Endothelial cell (in vitro differentiated cells): ENCODE data around the gene SHLD2. TPM values are rescaled to one million over a fixed set of nuclear protein-coding genes. Genes with fewer than 3 reads are reported as not detected.
"Not testable (repeated sequence)": the region's sequence is repeated elsewhere in the genome, so short reads cannot be mapped to it uniquely, and the experiment has no call there.

Source experiments
- DNase-seq: peaks from one replicate; pipeline ENCODE4 v3.0.0; 2021; ENCODE audit warnings: low spot score
- H3K27ac Mint-ChIP-seq: one replicate; pipeline ENCODE4 v1.8.0; 2021; ENCODE audit warnings: mixed read lengths, inconsistent platforms; ENCODE audit not compliant: unreplicated experiment
- H3K27me3 Mint-ChIP-seq: one replicate; pipeline ENCODE4 v1.8.0; 2021; ENCODE audit warnings: mild to moderate bottlenecking, moderate library complexity, mixed read lengths, inconsistent platforms; ENCODE audit not compliant: unreplicated experiment
- H3K36me3 Mint-ChIP-seq: one replicate; pipeline ENCODE4 v1.8.0; 2021; ENCODE audit warnings: mild to moderate bottlenecking, low read depth, mixed read lengths, inconsistent platforms; ENCODE audit not compliant: unreplicated experiment
- H3K4me1 Mint-ChIP-seq: one replicate; pipeline ENCODE4 v1.8.0; 2021; ENCODE audit warnings: mild to moderate bottlenecking, mixed read lengths, inconsistent platforms; ENCODE audit not compliant: unreplicated experiment
- H3K4me3 Mint-ChIP-seq: one replicate; pipeline ENCODE4 v1.8.0; 2021; ENCODE audit warnings: mild to moderate bottlenecking, mixed read lengths, inconsistent platforms; ENCODE audit not compliant: unreplicated experiment
- H3K9me3 Mint-ChIP-seq: one replicate; pipeline ENCODE4 v1.8.0; 2021; ENCODE audit warnings: mixed read lengths, inconsistent platforms; ENCODE audit not compliant: unreplicated experiment
- total RNA-seq: library from RNA; stranded (reverse); fragmentation: NEBNext Ultra II Directional; extraction: Animal tissue kit (Norgen Biotek cat#: 25700); gene quantifications from one replicate; pipeline ENCODE4 v1.2.1, GENCODE V29; 2021; ENCODE audit not compliant: unreplicated experiment
- TF ChIP-seq, protein P1 (sequence below): fragments of 200-600 bp; sonication (generic); IDR thresholded peaks from one replicate; pipeline ENCODE4 v1.5.0; 2021; ENCODE audit warnings: antibody characterized with exemption; ENCODE audit not compliant: unreplicated experiment

Gene SHLD2
- total RNA-seq, 1 donor from 2014 or later: 16.1 TPM

DNA sequence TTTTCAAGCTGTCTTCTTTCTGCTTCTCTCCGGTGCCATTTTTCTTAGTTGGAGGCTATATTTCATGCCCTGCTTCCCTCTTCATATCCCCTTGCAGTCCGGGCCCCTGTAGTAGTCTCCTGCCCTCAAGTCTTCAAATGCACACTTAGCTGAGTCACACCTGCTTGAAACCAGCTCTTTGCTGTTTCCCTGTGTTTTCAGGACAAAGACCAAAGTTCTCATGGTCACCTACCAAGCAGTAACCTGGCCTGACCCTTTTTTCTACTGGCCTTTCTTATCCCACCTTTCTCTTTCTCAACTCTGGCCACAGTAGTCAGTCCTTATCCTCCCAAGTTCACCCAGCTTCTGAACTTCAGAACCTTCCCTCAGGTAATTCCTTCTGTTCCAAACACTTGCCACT lies 28.8 kb upstream of the SHLD2 start:
- TF ChIP-seq, protein P1, sequence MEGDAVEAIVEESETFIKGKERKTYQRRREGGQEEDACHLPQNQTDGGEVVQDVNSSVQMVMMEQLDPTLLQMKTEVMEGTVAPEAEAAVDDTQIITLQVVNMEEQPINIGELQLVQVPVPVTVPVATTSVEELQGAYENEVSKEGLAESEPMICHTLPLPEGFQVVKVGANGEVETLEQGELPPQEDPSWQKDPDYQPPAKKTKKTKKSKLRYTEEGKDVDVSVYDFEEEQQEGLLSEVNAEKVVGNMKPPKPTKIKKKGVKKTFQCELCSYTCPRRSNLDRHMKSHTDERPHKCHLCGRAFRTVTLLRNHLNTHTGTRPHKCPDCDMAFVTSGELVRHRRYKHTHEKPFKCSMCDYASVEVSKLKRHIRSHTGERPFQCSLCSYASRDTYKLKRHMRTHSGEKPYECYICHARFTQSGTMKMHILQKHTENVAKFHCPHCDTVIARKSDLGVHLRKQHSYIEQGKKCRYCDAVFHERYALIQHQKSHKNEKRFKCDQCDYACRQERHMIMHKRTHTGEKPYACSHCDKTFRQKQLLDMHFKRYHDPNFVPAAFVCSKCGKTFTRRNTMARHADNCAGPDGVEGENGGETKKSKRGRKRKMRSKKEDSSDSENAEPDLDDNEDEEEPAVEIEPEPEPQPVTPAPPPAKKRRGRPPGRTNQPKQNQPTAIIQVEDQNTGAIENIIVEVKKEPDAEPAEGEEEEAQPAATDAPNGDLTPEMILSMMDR: no peak
- H3K36me3 Mint-ChIP-seq: peaks cover 21% of the 10 kb centered on the region
- no peak overlapping the region for H3K27ac Mint-ChIP-seq

DNA sequence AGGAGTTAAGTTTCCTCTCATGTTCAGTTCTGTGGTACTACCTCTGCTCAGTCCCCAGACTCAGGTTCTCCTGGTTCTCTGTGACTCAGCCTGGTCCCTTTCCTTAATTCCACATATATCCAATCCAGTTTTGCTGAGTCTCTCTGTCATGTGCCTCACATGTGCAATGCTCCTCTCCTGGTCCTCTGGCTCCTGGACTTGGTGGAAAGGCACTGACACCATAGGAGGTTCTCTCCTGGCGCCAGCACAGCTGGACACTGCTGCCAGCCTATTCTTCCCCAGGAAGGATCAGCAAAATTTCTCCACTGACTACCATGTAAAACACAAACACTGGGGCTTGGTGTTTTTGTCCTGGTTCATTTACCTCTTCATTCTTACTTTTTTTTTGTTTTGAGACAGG lies 28.1 kb upstream of the SHLD2 start:
- Mint-ChIP-seq H3K4me3 (no peak overlapping the region), H3K4me1 (no peaks in the 10 kb centered on the region), H3K36me3 (peaks cover 23% of the 10 kb centered on the region), H3K27ac (no peak overlapping the region), H3K27me3 (peaks cover 2% of the 10 kb centered on the region), H3K9me3 (no peaks in the 10 kb centered on the region)
- TF ChIP-seq, protein P1: no peak
- no peak for DNase-seq

More for the DNA sequence above, 28.8 kb upstream of the SHLD2 start:
- H3K9me3 Mint-ChIP-seq: no peaks in the 10 kb centered on the region
- H3K27me3 Mint-ChIP-seq: peaks cover 2% of the 10 kb centered on the region
- DNase-seq: no peak
- no peak overlapping the region for H3K4me3 Mint-ChIP-seq
- no peaks in the 10 kb centered on the region for H3K4me1 Mint-ChIP-seq

DNA sequence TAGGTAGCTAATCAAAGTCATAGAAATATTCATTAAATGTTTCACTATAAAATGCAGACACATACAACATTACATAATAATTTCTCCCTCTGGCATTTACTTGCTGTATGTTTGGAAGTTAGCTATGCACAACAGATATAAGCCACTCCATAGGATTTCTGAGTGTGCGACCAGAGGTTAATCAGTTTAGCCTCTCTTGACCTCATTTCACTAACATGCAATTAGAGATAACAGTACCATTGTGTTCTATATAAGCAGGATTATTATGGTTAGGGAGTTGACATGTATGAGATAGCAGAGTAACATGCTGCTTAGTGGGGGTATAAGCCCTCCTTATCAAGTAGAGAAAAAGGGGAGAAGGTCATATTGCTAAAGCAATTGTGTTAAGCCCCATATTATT lies 26.7 kb upstream of the SHLD2 start:
- Mint-ChIP-seq H3K27ac (no peak overlapping the region), H3K4me1 (no peaks in the 10 kb centered on the region), H3K36me3 (peaks cover 24% of the 10 kb centered on the region), H3K4me3 (no peak overlapping the region), H3K27me3 (peaks cover 2% of the 10 kb centered on the region), H3K9me3 (no peaks in the 10 kb centered on the region)
- no peak for DNase-seq
- TF ChIP-seq, protein P1: no peak

DNA sequence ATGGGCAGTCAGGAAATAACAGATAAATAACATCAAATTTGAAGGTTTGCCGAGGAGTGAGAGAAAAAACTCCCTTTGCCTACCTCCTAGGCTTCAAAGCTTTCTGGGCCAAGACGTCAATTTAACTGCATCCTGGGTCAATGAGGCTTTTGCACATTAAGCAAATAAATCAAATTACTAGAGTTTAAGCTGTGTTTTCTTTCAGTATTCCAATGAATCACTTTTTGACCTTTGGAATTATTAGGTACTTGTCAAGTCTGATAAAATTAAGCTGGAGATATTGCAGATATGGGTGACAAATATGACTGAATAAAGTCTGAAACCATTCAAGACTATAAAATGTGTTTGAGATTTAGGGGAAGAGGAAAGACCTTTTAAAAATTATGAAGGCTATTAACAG lies 22.6 kb upstream of the SHLD2 start:
- Mint-ChIP-seq H3K27me3 (peaks cover 2% of the 10 kb centered on the region), H3K27ac (no peak overlapping the region), H3K36me3 (peaks cover 6% of the 10 kb centered on the region), H3K4me3 (no peak overlapping the region), H3K4me1 (no peaks in the 10 kb centered on the region), H3K9me3 (no peaks in the 10 kb centered on the region)
- TF ChIP-seq, protein P1: no peak
- DNase-seq: no peak

GRCh38 chr10:87076421-87076820 lies 18.6 kb upstream of the SHLD2 start:
- not testable (repeated sequence) for H3K27me3 Mint-ChIP-seq, H3K27ac Mint-ChIP-seq, H3K4me3 Mint-ChIP-seq, H3K9me3 Mint-ChIP-seq, H3K4me1 Mint-ChIP-seq, DNase-seq, H3K36me3 Mint-ChIP-seq
